Stimulated activated CD8-positive, alpha-beta memory T cell treated with anti-CD3 and anti-CD28 coated beads, Interleukin-15, amount 100 ng/mL, for 48 hours (primary cell): ENCODE measurements around the gene SRSF10.
A peak's percentile ranks its signal among the peaks of the same experiment; 100 is the strongest.
"Not testable (repeated sequence)": the region's sequence is repeated elsewhere in the genome, so short reads cannot be mapped to it uniquely, and the experiment has no call there.

Experiments used
- DNase-seq, 2 donors: peaks; one replicate each; pipeline ENCODE4 v3.0.0-alpha.2; 2020; ENCODE audit warnings: low read depth in 2 of 2

SRSF10 gene

DNA sequence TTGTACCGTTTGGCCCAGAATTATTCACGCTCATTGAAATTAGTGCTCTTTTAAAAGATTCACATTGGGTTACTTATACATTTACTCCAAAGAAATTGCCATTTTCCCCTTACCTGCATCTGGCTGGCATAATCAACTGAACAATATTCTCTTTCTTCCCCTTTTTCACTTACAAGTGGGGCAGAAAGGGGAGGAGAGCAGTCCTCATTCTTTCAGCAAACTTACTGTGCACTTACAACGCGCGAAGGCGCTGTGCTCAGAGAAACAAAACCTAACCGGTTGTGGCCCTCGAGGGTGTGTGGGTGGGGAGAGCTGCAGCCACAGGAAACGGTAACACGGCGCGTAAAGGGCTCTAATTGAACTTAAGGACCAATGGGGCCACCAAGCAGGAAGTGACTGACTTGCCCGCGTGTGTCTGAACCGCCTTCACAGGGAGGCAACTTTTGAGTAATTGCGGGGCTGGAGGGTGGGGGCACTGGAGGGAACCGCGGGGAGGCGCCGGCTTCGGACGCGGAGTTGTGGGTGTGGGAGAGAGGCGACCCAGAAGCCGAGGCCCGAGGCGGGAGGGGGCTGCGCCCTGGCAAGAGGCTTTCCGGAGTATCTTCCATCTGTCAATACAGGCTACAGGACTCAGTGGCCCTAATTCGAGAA is 21.2 kb downstream of the SRSF10 start:
- peak; percentile 89 to 91 for DNase-seq

GRCh38 chr1:23958040-23958809 is 21.9 kb downstream of the SRSF10 start:
- not testable (repeated sequence) for DNase-seq

DNA sequence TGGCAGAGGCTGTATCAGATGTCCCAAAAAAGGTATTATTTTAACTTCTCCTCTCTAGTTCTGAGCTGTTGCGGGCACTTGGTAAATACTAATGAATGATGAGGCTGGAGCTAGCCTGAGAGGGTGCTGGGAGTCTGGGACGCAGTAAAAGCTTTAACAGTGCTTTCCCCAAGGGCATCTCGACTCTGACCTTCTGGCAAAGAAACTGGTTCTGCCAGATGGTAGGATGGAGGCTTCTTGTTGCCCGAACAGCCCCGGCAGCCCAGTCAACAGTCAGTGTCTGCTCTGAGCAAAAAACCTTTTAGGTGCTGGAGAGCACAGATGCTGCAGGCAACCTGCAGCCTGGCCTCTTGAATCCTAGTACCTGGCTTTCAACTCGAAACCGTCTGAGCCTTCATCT is 23.0 kb downstream of the SRSF10 start:
- no peak for DNase-seq

GRCh38 chr1:23953020-23953419 is 27.1 kb downstream of the SRSF10 start:
- no peak for DNase-seq

- no peak for DNase-seq
Measured at GRCh38 chr1:23947366-23947765, 32.8 kb downstream of the SRSF10 start.

DNA sequence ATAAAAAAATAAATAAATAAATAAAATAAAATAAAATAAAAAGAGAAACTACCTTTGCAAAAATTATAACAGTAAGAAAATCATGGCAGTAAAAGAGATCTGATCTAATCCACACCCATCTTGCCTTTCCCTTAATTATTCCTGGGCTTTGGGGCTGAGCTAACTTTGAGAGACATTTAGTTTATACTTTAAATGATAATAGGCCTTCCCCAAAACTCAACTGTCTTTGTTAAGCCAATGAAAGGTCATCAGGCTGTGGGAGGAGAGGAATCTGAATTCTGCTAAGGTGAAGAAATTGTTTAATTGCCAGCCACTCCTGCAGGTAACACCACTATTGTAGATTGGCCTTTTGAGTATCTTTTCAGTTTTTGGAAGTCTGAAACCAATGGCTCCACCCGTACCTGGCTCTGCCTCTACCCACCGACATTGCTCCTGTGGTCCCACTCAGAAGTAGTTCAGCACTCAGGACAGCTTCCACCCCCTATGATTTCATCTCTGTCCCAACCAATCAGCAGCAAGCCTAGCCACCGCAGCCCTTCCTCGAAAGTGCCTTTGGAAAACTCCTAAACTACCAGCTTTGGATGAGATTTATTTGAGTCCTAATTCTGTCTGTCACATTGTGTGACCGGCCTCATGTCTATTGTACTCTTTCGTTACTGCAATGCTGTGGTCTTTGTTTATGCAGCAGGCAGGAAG is 43.5 kb downstream of the SRSF10 start:
- DNase-seq: no peak

GRCh38 chr1:23931491-23931880 is 48.6 kb downstream of the SRSF10 start:
- no peak for DNase-seq

GRCh38 chr1:23930861-23931490 is 49.2 kb downstream of the SRSF10 start:
- DNase-seq: no peak

DNA sequence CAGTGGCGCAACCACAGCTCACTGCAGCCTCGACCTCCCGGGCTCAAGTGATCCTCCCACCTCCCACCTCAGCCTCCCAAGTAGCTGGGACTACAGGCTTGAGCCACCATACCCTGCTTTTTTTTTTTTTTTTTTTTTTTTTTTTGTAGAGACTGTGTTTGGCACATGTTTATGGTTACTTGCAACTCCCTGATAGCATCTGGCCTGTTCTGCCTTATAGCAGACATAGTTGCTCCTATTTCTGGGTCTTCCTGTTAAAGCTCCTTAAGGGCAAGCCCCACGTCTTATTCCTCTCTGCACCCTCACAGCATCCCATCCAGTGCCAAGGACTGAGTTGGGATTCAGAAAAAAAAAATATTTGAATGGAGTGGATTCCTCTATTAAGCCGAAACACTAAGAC is 49.9 kb downstream of the SRSF10 start:
- no peak for DNase-seq

- DNase-seq: no peak
Measured at GRCh38 chr1:23928789-23929188, 51.3 kb downstream of the SRSF10 start.

GRCh38 chr1:23927097-23927496 is 53.0 kb downstream of the SRSF10 start:
- DNase-seq: no peak

DNA sequence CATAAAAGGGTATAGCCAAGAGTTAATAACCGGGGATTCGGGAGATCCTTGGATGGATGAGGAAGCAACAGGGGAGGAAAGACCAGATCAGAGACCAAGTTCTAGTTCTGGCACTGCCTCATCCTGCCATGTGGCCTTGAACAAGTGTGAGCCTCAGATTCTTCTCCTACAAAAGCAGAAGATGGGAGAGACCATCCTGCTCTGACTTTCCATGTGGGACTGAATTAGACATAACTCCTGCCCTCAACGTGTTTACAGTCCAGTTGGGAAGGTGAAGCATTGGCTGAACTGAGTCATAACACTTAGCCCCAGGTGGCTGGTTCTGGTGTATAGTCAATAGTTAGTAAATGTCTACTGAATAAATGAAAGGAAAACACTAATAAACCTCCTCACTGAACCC is 54.8 kb downstream of the SRSF10 start:
- no peak for DNase-seq

- no peak for DNase-seq
Measured at GRCh38 chr1:23924601-23925000, 55.5 kb downstream of the SRSF10 start.

- DNase-seq: no peak
Measured at GRCh38 chr1:23923592-23924499, 56.3 kb downstream of the SRSF10 start.

DNA sequence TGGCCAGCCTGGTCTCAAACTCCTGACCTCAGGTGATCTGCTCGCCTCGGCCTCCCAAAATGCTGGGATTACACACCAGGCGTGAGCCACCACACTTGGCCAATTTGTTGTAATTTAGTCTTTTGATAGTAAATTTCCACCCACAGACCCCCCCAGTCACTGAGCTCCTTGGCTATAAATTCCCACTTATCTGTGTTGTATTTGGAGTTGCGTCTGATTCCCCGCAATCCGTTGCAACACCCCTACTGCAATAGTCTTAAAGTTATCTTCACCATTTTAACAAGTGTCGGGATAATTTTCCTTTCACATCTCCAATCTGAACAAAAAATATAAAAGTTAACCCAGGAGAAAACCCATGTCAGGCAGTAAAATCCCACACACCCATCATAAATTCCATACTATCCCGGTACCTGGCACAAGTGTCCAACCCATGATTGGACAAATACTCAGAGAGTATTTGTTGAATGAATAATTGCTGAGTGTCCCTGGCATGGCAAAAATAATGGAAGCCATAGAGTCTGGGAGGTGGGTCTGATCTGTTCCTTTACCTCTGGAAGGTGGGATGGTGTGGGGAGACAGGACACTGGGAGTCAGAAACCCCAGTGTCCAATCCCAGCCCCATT is 57.7 kb downstream of the SRSF10 start:
- DNase-seq: no peak

DNA sequence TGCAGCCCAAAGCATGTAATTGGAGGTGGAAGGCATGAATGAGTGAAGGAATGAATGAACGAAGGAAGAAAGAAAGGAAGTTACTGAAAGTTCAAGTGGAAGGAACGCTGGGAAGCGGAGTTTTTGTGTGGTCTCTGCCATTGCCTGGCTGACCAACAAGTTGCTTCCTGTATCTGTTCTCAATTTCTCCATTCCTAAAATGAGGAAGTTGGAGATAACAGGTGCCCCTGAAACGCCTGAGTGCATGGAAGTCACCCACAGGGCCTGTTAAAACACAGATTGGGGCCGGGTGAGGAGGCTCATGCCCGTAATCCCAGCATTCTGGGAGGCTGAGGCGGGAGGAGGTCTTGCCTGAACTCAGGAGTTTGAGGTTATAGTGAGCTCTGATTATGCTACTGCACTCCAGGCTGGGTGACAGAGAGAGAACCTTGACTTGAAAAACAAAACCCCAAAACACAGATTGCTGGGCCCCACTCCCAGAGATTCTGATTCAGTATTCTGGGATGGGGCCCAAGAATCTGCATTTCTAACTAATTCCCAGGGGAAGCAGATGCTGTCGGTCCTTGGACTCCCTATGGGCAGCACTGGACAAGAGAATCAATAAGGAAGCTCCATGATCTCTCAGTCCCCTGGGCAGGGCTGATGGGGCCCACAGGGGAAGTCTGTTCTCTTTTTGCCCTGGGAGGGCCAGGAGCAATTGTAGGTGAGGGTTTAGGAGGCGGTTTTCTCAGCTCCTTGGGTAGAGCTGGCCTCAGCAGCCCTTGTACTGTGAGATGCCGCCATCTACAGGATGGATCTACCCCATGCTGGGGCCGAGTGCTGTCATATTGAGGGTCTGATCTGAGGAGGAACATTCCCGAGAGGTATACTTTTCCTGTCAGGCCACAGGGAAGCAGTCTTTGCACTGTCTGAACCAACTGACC is 63.7 kb downstream of the SRSF10 start:
- DNase-seq: peak; percentile 43

DNA sequence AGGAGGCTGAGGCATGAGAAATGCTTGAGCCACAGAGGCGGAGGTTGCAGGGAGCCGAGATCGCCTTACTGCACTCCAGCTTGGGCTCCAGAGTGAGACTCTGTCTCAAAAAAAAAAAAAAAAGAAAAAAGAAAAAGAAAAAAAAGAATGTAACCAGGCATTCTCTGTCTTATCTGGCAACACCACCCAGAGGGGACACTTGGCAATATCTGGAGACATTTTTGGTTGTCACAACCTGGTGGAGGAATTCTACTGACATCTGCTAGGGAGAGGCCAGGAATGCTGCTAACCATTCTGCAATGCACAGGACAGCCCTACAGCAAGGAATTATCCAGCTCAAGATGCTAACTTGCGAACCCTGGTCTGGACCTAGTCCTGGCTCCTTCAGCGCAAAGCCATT is 64.7 kb downstream of the SRSF10 start:
- DNase-seq: no peak

DNA sequence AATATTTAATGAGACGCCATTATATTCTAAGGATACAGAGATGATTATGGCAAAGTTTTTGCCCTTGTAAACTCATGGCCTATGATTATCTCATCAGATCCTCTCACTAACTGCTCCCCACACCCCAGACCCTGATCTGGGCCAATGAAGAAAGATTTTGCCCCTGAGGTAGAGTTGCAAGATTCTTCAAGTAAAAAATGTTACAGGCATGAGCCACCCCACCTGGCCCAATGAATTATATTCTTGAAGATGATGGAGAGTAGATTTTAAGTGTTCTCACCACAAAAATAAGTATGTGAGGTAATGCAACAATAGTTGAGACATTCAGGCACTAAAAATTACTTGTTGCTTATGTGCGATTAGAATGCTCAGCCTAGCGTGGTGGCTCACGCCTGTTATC is 65.2 kb downstream of the SRSF10 start:
- no peak for DNase-seq
